ENCODE results near the gene CAMKMT. TPM values are rescaled to one million over a fixed set of nuclear protein-coding genes. Genes with fewer than 3 reads are reported as not detected.
"Not testable (repeated sequence)": the region's sequence is repeated elsewhere in the genome, so short reads cannot be mapped to it uniquely, and the experiment has no call there.

The CAMKMT gene
- total and polyA plus RNA-seq, 9 of the 15 experiments (the other 6 are each of a cell fraction or from before 2014, with no cell fraction given), result 1.6 to 15.3 (median 7.4) TPM

GRCh38 chr2:44385226-44385625 is 23.5 kb downstream of the CAMKMT start:
- ATAC-seq; in situ Hi-C loops (cut with MboI): not testable (repeated sequence)
- WGBS (ENCODE audit: insufficient coverage, low coverage, missing lambda C conversion rate), result 6% methylated on average over 2 of the region's 2 CpGs

More at GRCh38 chr2:44385226-44385625, 23.5 kb downstream of the CAMKMT start:
- H3K9ac ChIP-seq (ENCODE audit: insufficient read depth in 1 of 2, low read depth in 2 of 2, low read length in 2 of 2); H3K36me3 ChIP-seq (ENCODE audit: control insufficient read depth, insufficient read depth, low read length); H3K27me3 ChIP-seq (ENCODE audit: control insufficient read depth in 2 of 2, insufficient read depth in 2 of 2, low read length in 2 of 2); FAIRE-seq; intact Hi-C loops (cut with micrococcal nuclease); BruUV-seq (replicated peaks); H4K20me1 ChIP-seq (replicated peaks; ENCODE audit: control insufficient read depth, insufficient read depth, low read length); H2AFZ ChIP-seq (ENCODE audit: low read depth, low read length); H3K9me1 ChIP-seq (ENCODE audit: control insufficient read depth, insufficient read depth, low read length); POLR2A ChIA-PET; H3K4me2 ChIP-seq (ENCODE audit: insufficient read depth, low read length); H3K79me2 ChIP-seq (ENCODE audit: control insufficient read depth, insufficient read depth, low read length); DNase-seq (ENCODE audit: extremely low read depth in 1 of 4, low spot score in 3 of 4); H3K4me1 ChIP-seq (replicated peaks in 1 of 2; ENCODE audit: control insufficient read depth in 2 of 2, insufficient read depth in 2 of 2, low read length in 2 of 2); H3K27ac ChIP-seq (ENCODE audit: extremely low read depth, low read depth, low read length); H3K9me3 ChIP-seq (replicated peaks; ENCODE audit: control insufficient read depth, insufficient read depth, low read depth, low read length); H3K4me3 ChIP-seq; CTCF ChIA-PET (ENCODE audit: low intra/inter-chr PET ratio): not testable (repeated sequence)
- peak; percentile 72; the same call in 1 of the 2 replicates for TF ChIP-seq SPI1 (IDR thresholded peaks at IDR 0.05; ENCODE audit: borderline replicate concordance, low read depth, low read length)
- peak; percentile 60; the same call in 1 of the 2 replicates for TF ChIP-seq SOX6 (IDR thresholded peaks at IDR 0.05)
- TF ChIP-seq ARID1B (IDR thresholded peaks at IDR 0.05), result peak; percentile 60
- peak; percentile 32; the same call in 1 of the 2 replicates for TF ChIP-seq TCF3 (CRISPR knock-in tag; IDR thresholded peaks at IDR 0.05)
- peak; percentile 34; the same call in 1 of the 2 replicates for TF ChIP-seq C11orf30 (IDR thresholded peaks at IDR 0.05; ENCODE audit: low read depth)
- peak; percentile 26; the same call in 1 of the 2 replicates for TF ChIP-seq PKNOX1 (IDR thresholded peaks at IDR 0.05)
- TF ChIP-seq SMARCE1 (IDR thresholded peaks at IDR 0.05), result peak; percentile 56; the same call in 1 of the 2 replicates
- 0 out of 2 replicates have a peak, but pooled peaks have one; percentile 18 for TF ChIP-seq ZNF316 (IDR thresholded peaks at IDR 0.05)
